H9 (cell line): ENCODE measurements around the gene ACADL. TPM values are rescaled to one million over a fixed set of nuclear protein-coding genes. Genes with fewer than 3 reads are reported as not detected.

Experiments
- DNase-seq: peaks from one replicate; pipeline ENCODE4 v3.0.0-alpha.2; 2017
- H2AFZ ChIP-seq: one replicate; pipeline ENCODE4 v1.6.1; 2013; ENCODE audit warnings: mild to moderate bottlenecking, low read length, control low read depth, moderate library complexity
- H2AK5ac ChIP-seq: 2 replicates; pipeline ENCODE4 v1.6.1; 2013; ENCODE audit warnings: low read length, control low read depth, mixed read lengths; ENCODE audit not compliant: insufficient read length
- H2BK120ac ChIP-seq: one replicate; pipeline ENCODE4 v1.6.1; 2013; ENCODE audit warnings: low read depth, mild to moderate bottlenecking, low read length, control low read depth, inconsistent platforms; ENCODE audit not compliant: poor library complexity, severe bottlenecking
- H2BK12ac ChIP-seq: 2 replicates; pipeline ENCODE4 v1.6.1; 2013; ENCODE audit warnings: low read length, control low read depth, mixed read lengths, low read depth; ENCODE audit not compliant: insufficient read length
- H2BK15ac ChIP-seq: 2 replicates; pipeline ENCODE4 v1.6.1; 2013; ENCODE audit warnings: low read depth, low read length, control low read depth
- H2BK20ac ChIP-seq: one replicate; pipeline ENCODE4 v1.6.1; 2013; ENCODE audit warnings: low read depth, mild to moderate bottlenecking, low read length, control low read depth, inconsistent platforms; ENCODE audit not compliant: poor library complexity, severe bottlenecking
- H2BK5ac ChIP-seq: 2 replicates; pipeline ENCODE4 v1.6.1; 2013; ENCODE audit warnings: low read length, control low read depth, mixed read lengths; ENCODE audit not compliant: insufficient read length
- H3K14ac ChIP-seq: 2 replicates; pipeline ENCODE4 v1.6.1; 2013; ENCODE audit warnings: low read length, control low read depth; ENCODE audit not compliant: insufficient read depth
- H3K18ac ChIP-seq: 2 replicates; pipeline ENCODE4 v1.6.1; 2013; ENCODE audit warnings: low read depth, mild to moderate bottlenecking, mixed read lengths, low read length, control low read depth; ENCODE audit not compliant: insufficient read length
- H3K23ac ChIP-seq: 2 replicates; pipeline ENCODE4 v1.6.1; 2013; ENCODE audit warnings: low read length, control low read depth, mixed read lengths, low read depth; ENCODE audit not compliant: insufficient read length
- H3K23me2 ChIP-seq: 2 replicates; pipeline ENCODE4 v1.6.1; 2013; ENCODE audit warnings: low read depth, mild to moderate bottlenecking, mixed read lengths, low read length, control low read depth; ENCODE audit not compliant: insufficient read length, poor library complexity, severe bottlenecking
- H3K27ac ChIP-seq: 2 replicates; pipeline ENCODE4 v1.5.1; 2013; ENCODE audit warnings: low read length, control low read depth, mixed read lengths, low read depth; ENCODE audit not compliant: insufficient read length
- H3K27me3 ChIP-seq: 2 replicates; pipeline ENCODE4 v1.6.1; 2013; ENCODE audit warnings: low read length, control low read depth, inconsistent platforms; ENCODE audit not compliant: insufficient read depth
- H3K4ac ChIP-seq: 2 replicates; pipeline ENCODE4 v1.6.1; 2013; ENCODE audit warnings: low read depth, mild to moderate bottlenecking, control low read depth, inconsistent platforms, low read length, moderate library complexity
- H3K4me1 ChIP-seq: 2 replicates; pipeline ENCODE4 v1.6.1; 2013; ENCODE audit warnings: low read length, control low read depth, inconsistent platforms; ENCODE audit not compliant: insufficient read depth
- H3K4me2 ChIP-seq: 2 replicates; pipeline ENCODE4 v1.6.1; 2013; ENCODE audit warnings: low read length, control low read depth, mixed read lengths; ENCODE audit not compliant: insufficient read length, insufficient read depth
- H3K56ac ChIP-seq: 2 replicates; pipeline ENCODE4 v1.6.1; 2013; ENCODE audit warnings: low read depth, mild to moderate bottlenecking, mixed read lengths, low read length, control low read depth; ENCODE audit not compliant: insufficient read length
- H3K79me1 ChIP-seq: 2 replicates; pipeline ENCODE4 v1.6.1; 2013; ENCODE audit warnings: low read depth, mild to moderate bottlenecking, moderate library complexity, low read length, control low read depth, inconsistent platforms; ENCODE audit not compliant: insufficient read depth, poor library complexity, severe bottlenecking
- H3K79me2 ChIP-seq: 2 replicates; pipeline ENCODE4 v1.6.1; 2013; ENCODE audit warnings: low read length, control low read depth, inconsistent platforms; ENCODE audit not compliant: insufficient read depth
- H3K9ac ChIP-seq: 2 replicates; pipeline ENCODE4 v1.6.1; 2013; ENCODE audit warnings: low read length, control low read depth, mixed read lengths; ENCODE audit not compliant: insufficient read length; ENCODE audit errors: extremely low read depth
- H3K9me3 ChIP-seq: one replicate; pipeline ENCODE4 v1.6.1; 2013; ENCODE audit warnings: low read depth, low read length, inconsistent platforms; ENCODE audit not compliant: control insufficient read depth
- H3T11ph ChIP-seq: one replicate; pipeline ENCODE4 v1.6.1; 2013; ENCODE audit warnings: mild to moderate bottlenecking, low read length, control low read depth, inconsistent platforms
- H4K20me1 ChIP-seq: one replicate; pipeline ENCODE4 v1.6.1; 2013; ENCODE audit not compliant: control insufficient read depth, insufficient read length, insufficient read depth
- H4K5ac ChIP-seq: 2 replicates; pipeline ENCODE4 v1.6.1; 2013; ENCODE audit warnings: low read depth, mild to moderate bottlenecking, mixed read lengths, low read length, control low read depth; ENCODE audit not compliant: insufficient read length
- H4K8ac ChIP-seq: replicated peaks from 2 replicates; pipeline ENCODE4 v1.6.1; 2013; ENCODE audit warnings: low read length, control low read depth, mixed read lengths, low read depth; ENCODE audit not compliant: insufficient read length
- H4K91ac ChIP-seq: 2 replicates; pipeline ENCODE4 v1.6.1; 2013; ENCODE audit warnings: low read depth, mild to moderate bottlenecking, moderate library complexity, mixed read lengths, low read length, control low read depth; ENCODE audit not compliant: insufficient read length
- H3K27ac Mint-ChIP-seq, 3 experiments: 2 replicates in 2 of 3; 3 replicates in 1 of 3; pipeline ENCODE4 v1.8.0; 2020 to 2021; ENCODE audit warnings: mixed read lengths in 3 of 3, mild to moderate bottlenecking in 1 of 3, moderate library complexity in 1 of 3
- H3K27me3 Mint-ChIP-seq: 2 replicates; pipeline ENCODE4 v1.8.0; 2021; ENCODE audit warnings: low read depth, mild to moderate bottlenecking, moderate library complexity, mixed read lengths
- H3K36me3 Mint-ChIP-seq, 3 experiments: 2 replicates in 2 of 3; 3 replicates in 1 of 3; pipeline ENCODE4 v1.8.0; 2020 to 2021; ENCODE audit warnings: low read depth in 3 of 3, mixed read lengths in 3 of 3; ENCODE audit not compliant: insufficient read depth in 1 of 3
- H3K4me1 Mint-ChIP-seq, 2 experiments: 2 replicates each; pipeline ENCODE4 v1.8.0; 2020; ENCODE audit warnings: mixed read lengths in 2 of 2
- H3K4me3 Mint-ChIP-seq, 2 experiments: 2 replicates in 1 of 2; 3 replicates in 1 of 2; pipeline ENCODE4 v1.8.0; 2020 to 2021; ENCODE audit warnings: mild to moderate bottlenecking in 2 of 2, mixed read lengths in 2 of 2, moderate library complexity in 1 of 2
- H3K9me3 Mint-ChIP-seq, 2 experiments: 2 replicates in 1 of 2; 3 replicates in 1 of 2; pipeline ENCODE4 v1.8.0; 2020; ENCODE audit warnings: mild to moderate bottlenecking in 2 of 2, mixed read lengths in 2 of 2, moderate library complexity in 1 of 2
- CTCF ChIP-seq: fragments of 200-600 bp; sonication (generic); conservative IDR thresholded peaks from 3 replicates; pipeline ENCODE4 v1.8.0; 2021; ENCODE audit warnings: antibody characterized with exemption, mild to moderate bottlenecking
- WGBS: extraction: QIAGEN DNeasy Blood & Tissue Kit; methylation state at CpG from one replicate; pipeline ENCODE4 v1.1.7; 2013; ENCODE audit warnings: missing lambda C conversion rate, low lambda C conversion rate, mixed read lengths; ENCODE audit not compliant: insufficient read length; ENCODE audit errors: extremely low coverage; 5-methylcytosine and 5-hydroxymethylcytosine counted together
- total RNA-seq: library from RNA; stranded (reverse); gene quantifications from 2 replicates; pipeline ENCODE4 v1.2.1, GENCODE V29; 2021

Gene ACADL
- total RNA-seq, 1 experiment from 2014 or later, result 0.26 TPM

GRCh38 chr2:210169516-210170195, 55.6 kb downstream of the ACADL start:
- Histone ChIP-seq H3K27ac (peak overlapping the region; percentile 85), H3K4ac (no peak overlapping the region), H3K56ac (no peak overlapping the region), H3K18ac (no peak overlapping the region), H3K23ac (no peak overlapping the region), H3K14ac (no peak overlapping the region), H4K5ac (no peak overlapping the region), H2BK120ac (no peak overlapping the region), H2BK5ac (no peak overlapping the region), H2BK12ac (no peak overlapping the region), H3K4me1 (no peaks in the 10 kb centered on the region), H2BK15ac (no peak overlapping the region), H4K91ac (no peak overlapping the region), H3K4me2 (peak overlapping the region; percentile 79), H3K79me1 (peaks cover 2% of the 10 kb centered on the region), H3K9me3 (no peaks in the 10 kb centered on the region), H4K8ac (no peak overlapping the region), H3K23me2 (peaks cover 16% of the 10 kb centered on the region), H3T11ph (no peak overlapping the region), H3K27me3 (no peaks in the 10 kb centered on the region), H2AK5ac (no peak overlapping the region), H3K79me2 (no peaks in the 10 kb centered on the region), H2AFZ (no peak overlapping the region), H2BK20ac (no peak overlapping the region), H3K9ac (peak overlapping the region; percentile 93), H4K20me1 (no peaks in the 10 kb centered on the region)
- Mint-ChIP-seq H3K9me3 (no peaks in the 10 kb centered on the region; a peak in 2 of 5 replicates), H3K36me3 (no peaks in the 10 kb centered on the region), H3K4me3 (peak overlapping the region; percentile 95 to 97), H3K4me1 (peaks cover 21 to 22% of the 10 kb centered on the region in 2 experiments), H3K27ac (peak overlapping the region; percentile 99 to 100 (median 99); a peak in 4 of 7 replicates), H3K27me3 (no peaks in the 10 kb centered on the region)
- DNase-seq, result no peak
- WGBS, result no CpG with 5 or more reads among the region's 6 CpGs
- no peak for TF ChIP-seq CTCF
